Activated CD4-positive, alpha-beta T cell treated with anti-CD3 and anti-CD28 coated beads, Interleukin-2, amount 50 U/mL, for 48 hours (primary cell): Measurements from ENCODE around the gene ZFYVE19.

ENCODE experiments used
- DNase-seq, 2 experiments: peaks; one replicate each; pipeline ENCODE4 v3.0.0-alpha.2; 2020

ZFYVE19 gene

DNA sequence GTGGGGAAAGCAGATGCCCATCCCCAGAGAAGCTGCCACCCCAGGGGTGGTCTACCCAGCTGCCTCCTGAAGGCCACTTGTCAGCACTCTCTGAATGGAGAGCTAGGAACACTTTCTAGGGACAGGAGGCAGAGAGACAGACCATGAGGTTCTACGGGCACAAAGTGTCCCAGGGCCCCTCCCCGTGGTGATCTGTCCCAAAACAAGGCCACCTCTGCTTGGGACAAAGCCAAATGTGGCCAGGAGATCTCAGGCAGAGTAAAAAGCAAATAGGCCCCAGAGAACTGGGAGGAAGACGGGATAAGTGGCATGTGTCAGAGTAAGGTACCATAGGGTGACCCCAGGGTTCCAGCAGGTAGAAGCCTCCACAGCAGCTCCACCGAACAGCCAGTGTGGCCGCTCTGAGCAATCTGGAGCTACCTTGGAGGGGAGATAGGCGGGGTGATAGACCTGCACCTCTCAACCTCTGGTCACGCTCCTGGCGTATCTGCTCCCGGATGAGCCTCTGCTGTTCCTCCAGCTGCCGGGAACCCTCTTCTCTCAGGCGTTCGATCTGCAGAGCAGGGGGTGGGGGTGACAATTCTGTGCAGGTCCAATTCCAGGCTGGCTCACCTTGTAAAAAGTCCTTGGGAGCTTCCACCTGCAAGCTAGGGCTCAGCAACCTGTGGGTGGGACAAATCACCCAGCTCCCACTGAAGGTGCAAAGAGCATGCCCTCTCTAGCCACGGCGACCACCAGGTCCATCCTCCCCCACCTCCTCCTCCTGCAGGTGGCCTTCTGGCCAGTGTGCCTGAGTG is 31.0 kb upstream of the ZFYVE19 start:
- no peak for DNase-seq

GRCh38 chr15:40776537-40777141 is 30.2 kb upstream of the ZFYVE19 start:
- DNase-seq = peak in 1 of 2 experiments; percentile 32

- DNase-seq = peak; percentile 76 to 79
Observed at GRCh38 chr15:40782609-40783227, 24.2 kb upstream of the ZFYVE19 start.

DNA sequence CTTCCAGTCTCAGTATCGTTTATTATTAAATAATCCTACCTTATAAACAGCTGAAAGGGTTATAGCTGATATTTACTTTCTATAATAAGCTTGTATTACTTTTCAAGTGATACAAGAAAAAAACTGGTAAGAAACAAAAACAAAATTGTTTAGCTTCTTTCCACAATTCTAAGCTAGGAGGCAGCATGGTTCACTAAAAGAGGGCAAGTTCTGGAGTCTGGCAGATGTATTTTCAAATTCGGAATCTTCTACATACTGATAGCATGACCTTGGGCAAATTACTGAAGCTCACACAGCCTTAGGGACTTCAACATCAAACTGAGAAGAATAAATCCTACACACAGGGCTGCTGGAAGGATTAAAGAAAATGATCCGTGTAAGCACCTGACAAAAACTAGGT is 21.7 kb upstream of the ZFYVE19 start:
- no peak for DNase-seq

GRCh38 chr15:40785814-40786213 is 21.1 kb upstream of the ZFYVE19 start:
- DNase-seq = no peak

DNA sequence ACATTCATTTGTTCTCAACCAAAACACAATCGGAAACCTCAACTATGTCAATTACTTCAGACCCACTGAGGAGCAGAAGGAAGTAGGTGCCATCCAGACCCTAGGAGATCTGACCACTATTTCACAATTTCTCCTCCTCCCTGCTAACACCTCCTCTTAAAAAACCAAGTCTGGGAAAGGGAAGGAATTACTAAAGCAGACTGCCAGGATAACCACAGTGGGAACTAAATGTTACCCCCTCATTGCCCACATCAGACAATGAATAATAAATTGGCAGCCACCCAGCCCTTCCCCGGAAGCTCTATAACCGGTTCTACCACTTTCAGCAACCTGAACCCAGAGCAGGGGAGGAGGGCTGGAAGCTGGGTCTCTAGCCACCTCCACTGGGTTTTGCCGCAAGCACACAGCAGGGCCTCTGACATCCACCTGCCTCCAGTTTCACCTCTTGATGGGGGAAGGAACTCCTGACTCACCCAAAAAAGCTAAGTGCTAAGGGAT is 19.5 kb upstream of the ZFYVE19 start:
- peak; percentile 67 to 78 for DNase-seq

DNA sequence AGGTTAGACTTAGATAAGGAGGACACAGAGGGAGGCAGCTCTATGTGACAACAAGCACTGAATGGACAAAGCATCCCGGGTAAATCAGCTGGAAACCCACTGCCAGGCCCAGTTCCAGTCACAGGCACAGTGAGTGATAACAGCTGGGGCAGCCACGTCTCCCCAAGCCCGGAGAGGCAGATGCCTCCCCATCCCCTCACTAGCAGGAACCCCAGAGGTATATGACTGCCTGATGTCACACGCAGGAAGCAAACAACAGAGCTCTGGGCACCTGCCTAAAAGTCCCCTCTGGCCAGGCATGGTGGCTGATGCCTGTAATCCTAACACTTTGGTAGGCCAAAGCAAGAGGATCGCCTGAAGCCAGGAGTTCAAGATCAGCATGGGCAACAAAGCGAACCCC is 18.9 kb upstream of the ZFYVE19 start:
- no peak for DNase-seq

- no peak for DNase-seq
Observed at GRCh38 chr15:40789119-40789518, 17.8 kb upstream of the ZFYVE19 start.

DNA sequence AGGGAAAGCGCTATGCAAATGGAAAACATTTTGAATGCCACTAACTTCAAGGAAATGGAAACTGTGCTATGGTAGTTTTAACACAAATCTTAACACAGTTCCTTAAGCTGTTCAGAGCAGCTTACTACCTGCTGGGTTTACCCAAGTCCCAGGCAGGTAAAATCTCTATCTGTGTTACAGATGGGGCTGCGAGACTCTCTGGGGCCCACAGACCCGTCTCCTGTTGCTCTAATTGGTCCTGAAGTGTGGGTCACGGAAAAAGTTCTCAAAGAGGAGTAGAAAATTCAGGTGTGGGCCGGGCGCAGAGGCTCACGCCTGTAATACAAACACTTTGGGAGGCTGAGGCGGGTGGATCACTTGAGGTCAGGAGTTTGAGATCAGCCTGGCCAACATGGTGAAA is 16.9 kb upstream of the ZFYVE19 start:
- DNase-seq = no peak

GRCh38 chr15:40790718-40791117 is 16.2 kb upstream of the ZFYVE19 start:
- DNase-seq = no peak

DNA sequence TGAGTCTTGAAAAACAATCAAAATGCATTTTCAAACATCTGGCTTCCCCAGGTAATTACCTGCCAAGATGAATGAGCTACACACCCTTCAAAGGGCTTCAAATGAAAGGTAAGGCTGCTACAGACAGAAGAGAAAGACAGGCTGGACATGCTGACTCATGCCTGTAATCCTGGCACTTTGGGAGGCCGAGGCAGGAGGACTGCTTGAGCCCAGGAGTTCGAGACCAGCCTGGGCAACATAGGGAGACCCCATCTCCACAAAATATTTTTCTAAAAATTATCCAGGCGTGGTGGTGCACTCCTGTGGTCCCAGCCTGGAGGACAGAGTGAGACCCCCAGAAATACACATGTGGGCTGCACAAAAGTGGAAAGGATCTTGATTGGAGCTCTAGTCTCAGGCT is 14.5 kb upstream of the ZFYVE19 start:
- DNase-seq = no peak

- peak; percentile 60 to 70 for DNase-seq
Observed at GRCh38 chr15:40793216-40793989, 13.5 kb upstream of the ZFYVE19 start.

- DNase-seq = no peak
Observed at GRCh38 chr15:40796041-40796440, 10.8 kb upstream of the ZFYVE19 start.

DNA sequence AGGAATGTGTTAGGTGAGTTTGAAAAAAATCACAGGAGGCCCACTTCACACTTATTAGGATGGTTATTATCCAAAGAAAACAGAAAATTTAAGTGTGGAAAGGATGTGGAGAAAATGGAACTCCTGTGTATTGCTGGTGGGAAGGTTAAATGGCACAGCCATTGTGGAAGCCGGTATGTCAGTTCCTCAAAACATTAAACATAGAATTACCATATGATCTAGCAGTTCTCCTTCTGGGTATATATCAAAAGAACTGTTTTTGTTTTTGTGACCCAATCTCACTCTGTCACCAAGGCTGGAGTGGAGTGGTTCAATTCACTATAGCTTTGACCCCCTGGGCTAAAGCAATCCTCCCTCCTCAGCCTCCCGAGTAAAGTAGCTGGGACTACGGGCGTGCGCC is 10.4 kb upstream of the ZFYVE19 start:
- no peak for DNase-seq

DNA sequence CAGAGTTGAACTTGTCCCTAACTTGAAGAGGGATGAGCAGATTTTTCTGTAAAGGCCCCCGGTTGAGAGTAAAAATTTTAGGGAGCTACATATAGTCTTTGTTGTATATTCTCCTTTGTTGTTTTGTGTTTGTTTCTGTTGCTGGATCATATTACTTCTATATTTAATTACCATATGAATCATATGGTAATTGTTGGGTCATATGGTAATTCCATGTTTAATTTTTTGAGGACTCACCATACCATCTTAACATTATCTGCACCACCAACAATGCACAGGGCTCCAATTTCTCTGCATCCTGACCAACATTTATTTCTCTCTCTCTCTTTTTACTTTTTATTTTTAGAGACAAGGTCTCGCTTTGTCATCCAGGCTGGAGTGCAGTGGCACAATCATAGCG is 7.4 kb upstream of the ZFYVE19 start:
- no peak for DNase-seq

DNA sequence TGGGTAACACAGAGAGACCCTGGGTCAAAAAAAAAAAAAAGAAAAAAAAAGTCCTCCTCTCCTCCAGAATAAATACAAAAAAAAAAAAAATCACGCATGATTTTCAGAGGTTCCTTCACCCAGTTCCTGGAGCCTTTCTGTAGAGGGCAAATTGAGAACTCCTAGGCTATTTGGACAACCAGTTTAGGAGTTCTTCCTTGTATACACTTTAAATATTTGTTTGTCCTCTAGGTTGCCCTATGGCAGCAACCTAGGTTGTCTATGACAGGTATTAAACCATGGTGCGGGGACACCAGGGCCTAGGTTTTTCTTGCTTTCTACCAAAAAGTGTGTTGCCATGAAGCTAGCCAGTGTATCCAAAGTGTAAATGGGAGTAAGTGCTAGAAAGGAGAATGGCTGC is 3.8 kb upstream of the ZFYVE19 start:
- no peak for DNase-seq

DNA sequence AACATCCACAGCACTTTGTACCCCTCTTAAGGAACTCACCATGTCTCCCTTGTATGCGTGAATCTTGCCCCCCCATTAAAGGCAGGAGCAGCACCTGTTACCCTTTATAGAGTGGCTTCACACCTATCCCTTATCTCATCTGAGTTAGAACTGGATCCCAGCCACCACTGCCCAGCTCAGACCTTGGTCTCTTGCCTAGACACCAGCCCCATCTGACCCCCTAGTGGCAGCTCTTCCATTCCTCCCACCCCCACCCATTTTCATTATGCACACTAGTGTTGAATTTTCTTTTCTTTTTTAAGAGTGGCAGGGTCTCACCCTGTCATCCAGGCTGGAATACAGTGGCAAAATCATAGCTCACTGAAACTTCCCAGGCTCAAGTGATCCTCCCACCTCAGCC is 3.2 kb upstream of the ZFYVE19 start:
- no peak for DNase-seq

GRCh38 chr15:40806672-40807027 is 239 bp upstream of the ZFYVE19 start:
- no peak for DNase-seq

- DNase-seq = no peak
Observed at GRCh38 chr15:40807888-40808461, 1.1 kb downstream of the ZFYVE19 start.

GRCh38 chr15:40808861-40809450 is 2.1 kb downstream of the ZFYVE19 start:
- no peak for DNase-seq

DNA sequence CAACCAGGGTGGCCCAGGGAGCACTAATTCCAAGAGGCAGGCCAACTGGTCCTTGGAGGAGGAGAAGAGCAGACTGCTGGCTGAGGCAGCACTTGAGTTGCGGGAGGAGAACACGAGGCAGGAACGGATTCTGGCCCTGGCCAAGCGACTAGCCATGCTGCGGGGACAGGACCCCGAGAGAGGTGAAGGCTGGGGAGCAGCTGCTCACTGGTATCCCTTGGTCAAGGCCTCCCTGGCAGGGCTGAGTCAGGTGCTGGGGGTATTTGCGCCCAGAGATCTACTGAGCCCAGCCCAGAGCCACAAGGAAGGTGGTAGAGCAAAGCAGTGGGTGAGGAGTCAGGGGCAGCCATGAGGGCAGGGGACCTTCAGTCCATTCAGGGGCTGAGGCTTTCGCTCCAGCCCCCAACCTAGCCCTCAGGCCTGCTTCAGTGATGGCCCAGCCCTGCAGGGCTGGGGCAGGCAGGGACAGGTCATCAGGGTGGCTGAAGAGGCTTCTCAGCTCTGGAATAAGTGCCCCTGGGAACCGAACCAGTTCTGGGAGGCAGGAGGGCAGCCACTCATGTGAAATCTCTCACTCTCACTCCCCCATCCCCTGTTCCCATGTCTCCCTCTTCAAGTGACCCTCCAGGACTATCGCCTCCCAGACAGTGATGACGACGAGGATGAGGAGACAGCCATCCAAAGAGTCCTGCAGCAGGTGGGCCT is 6.0 kb downstream of the ZFYVE19 start:
- no peak for DNase-seq
